Retinal pigment epithelial cell (primary cell): ENCODE data around the gene CNTNAP2.

Experiments used
- DNase-seq: peaks from one replicate; pipeline ENCODE4 v3.0.0-alpha.2; 2010; ENCODE audit warnings: low read depth
- H3K4me3 ChIP-seq: 2 replicates; pipeline ENCODE4 v1.5.1; 2011; ENCODE audit warnings: mild to moderate bottlenecking, low read length, control low read depth, moderate library complexity
- CTCF ChIP-seq: conservative IDR thresholded peaks from 2 replicates; pipeline ENCODE4 v1.5.1; 2011; ENCODE audit warnings: low read depth, low read length, control low read depth, inconsistent platforms

The CNTNAP2 gene

GRCh38 chr7:146557971-146558469 lies 441.4 kb downstream of the CNTNAP2 start:
- H3K4me3 ChIP-seq = no peak overlapping the region
- no peak for DNase-seq
- TF ChIP-seq CTCF = no peak

- no peak overlapping the region for H3K4me3 ChIP-seq
- no peak for DNase-seq
- no peak for TF ChIP-seq CTCF
Observed at GRCh38 chr7:146565872-146566271, 449.3 kb downstream of the CNTNAP2 start.

- H3K4me3 ChIP-seq = no peak overlapping the region
- no peak for TF ChIP-seq CTCF
- no peak for DNase-seq
Observed at GRCh38 chr7:146575903-146576302, 459.3 kb downstream of the CNTNAP2 start.

GRCh38 chr7:146591976-146592375 lies 475.4 kb downstream of the CNTNAP2 start:
- no peak for TF ChIP-seq CTCF
- DNase-seq = no peak
- no peak overlapping the region for H3K4me3 ChIP-seq

GRCh38 chr7:146606628-146607027 lies 490.0 kb downstream of the CNTNAP2 start:
- no peak overlapping the region for H3K4me3 ChIP-seq
- TF ChIP-seq CTCF = no peak
- no peak for DNase-seq

GRCh38 chr7:146619641-146620040 lies 503.0 kb downstream of the CNTNAP2 start:
- no peak overlapping the region for H3K4me3 ChIP-seq
- DNase-seq = no peak
- no peak for TF ChIP-seq CTCF

GRCh38 chr7:146626912-146627311 lies 510.3 kb downstream of the CNTNAP2 start:
- no peak for DNase-seq
- TF ChIP-seq CTCF = no peak
- no peak overlapping the region for H3K4me3 ChIP-seq
